CD8-positive, alpha-beta memory T cell (primary cell): ENCODE data around the gene FBXO4. TPM values are rescaled to one million over a fixed set of nuclear protein-coding genes. Genes with fewer than 3 reads are reported as not detected.
A peak's percentile ranks its signal among the peaks of the same experiment; 100 is the strongest.
"Not testable (repeated sequence)": the region's sequence is repeated elsewhere in the genome, so short reads cannot be mapped to it uniquely, and the experiment has no call there.

Experiments
- CTCF ChIA-PET: fragments of 350-600 bp; sonication (Branson Sonifier 250); formaldehyde crosslinking; loops from one replicate; lab custom pipeline; 2021; ENCODE audit warnings: antibody characterized with exemption; lab: Charles Lee
- POLR2A ChIA-PET: fragments of 350-600 bp; sonication (Branson Sonifier 250); formaldehyde crosslinking; loops from one replicate; lab custom pipeline; 2021; ENCODE audit warnings: antibody characterized with exemption; lab: Charles Lee
- DNase-seq, 5 donors: peaks; one replicate each; pipeline versions ENCODE4 v3.0.0 to v3.0.0-alpha.2; 2020 to 2022; ENCODE audit warnings: mixed read lengths in 1 of 5
- H3K27ac ChIP-seq: one replicate; pipeline ENCODE4 v1.7.0; 2013; ENCODE audit warnings: low read depth, mild to moderate bottlenecking, low read length, moderate library complexity
- H3K27me3 ChIP-seq: 2 replicates; pipeline ENCODE4 v1.7.0; 2013; ENCODE audit warnings: low read length, mild to moderate bottlenecking; ENCODE audit not compliant: insufficient read depth, poor library complexity, severe bottlenecking
- H3K36me3 ChIP-seq: 2 replicates; pipeline ENCODE4 v1.7.0; 2013; ENCODE audit warnings: mild to moderate bottlenecking, low read length, moderate library complexity; ENCODE audit not compliant: insufficient read depth
- H3K4me1 ChIP-seq: 2 replicates; pipeline ENCODE4 v1.7.0; 2013; ENCODE audit warnings: mild to moderate bottlenecking, low read length, moderate library complexity; ENCODE audit not compliant: insufficient read depth
- H3K4me3 ChIP-seq: 2 replicates; pipeline ENCODE4 v1.7.0; 2013; ENCODE audit warnings: mild to moderate bottlenecking, low read length
- H3K9me3 ChIP-seq: 2 replicates; pipeline ENCODE4 v1.7.0; 2013; ENCODE audit warnings: mild to moderate bottlenecking, low read length
- H3K27ac Mint-ChIP-seq, 8 donors: one replicate each; pipeline ENCODE4 v1.8.0; 2020 to 2021; ENCODE audit warnings: mixed read lengths in 8 of 8, mild to moderate bottlenecking in 6 of 8, inconsistent platforms in 3 of 8, moderate library complexity in 3 of 8
- H3K27me3 Mint-ChIP-seq, 2 donors: one replicate each; pipeline ENCODE4 v1.8.0; 2020 to 2021; ENCODE audit warnings: mixed read lengths in 2 of 2, mild to moderate bottlenecking in 1 of 2, moderate library complexity in 1 of 2
- H3K36me3 Mint-ChIP-seq, 3 donors: one replicate each; pipeline ENCODE4 v1.8.0; 2020 to 2021; ENCODE audit warnings: mixed read lengths in 3 of 3, inconsistent platforms in 1 of 3, mild to moderate bottlenecking in 1 of 3
- H3K4me1 Mint-ChIP-seq, 3 donors: one replicate each; pipeline ENCODE4 v1.8.0; 2020 to 2021; ENCODE audit warnings: mixed read lengths in 3 of 3, inconsistent platforms in 1 of 3, mild to moderate bottlenecking in 1 of 3
- H3K4me3 Mint-ChIP-seq, 7 donors: one replicate each; pipeline ENCODE4 v1.8.0; 2020 to 2021; ENCODE audit warnings: mixed read lengths in 7 of 7, mild to moderate bottlenecking in 6 of 7, moderate library complexity in 4 of 7, inconsistent platforms in 2 of 7
- H3K9me3 Mint-ChIP-seq, 5 donors: one replicate each; pipeline ENCODE4 v1.8.0; 2020 to 2022; ENCODE audit warnings: mixed read lengths in 5 of 5, mild to moderate bottlenecking in 3 of 5, moderate library complexity in 2 of 5, inconsistent platforms in 1 of 5
- polyA plus RNA-seq: library from polyadenylated mRNA; unstranded; fragments of 300-500 nt; fragmentation: Illumina TruSeq; gene quantifications from one replicate; pipeline ENCODE4 v1.2.3, GENCODE V29; 2021
- total RNA-seq, 2 experiments: library from RNA; stranded (reverse); gene quantifications; one replicate each; pipeline ENCODE4 v1.2.3, GENCODE V29; 2021

Gene FBXO4
- total and polyA plus RNA-seq, 3 experiments from 2014 or later = 15.8 to 18.0 (median 17.0) TPM

- Histone ChIP-seq H3K4me1 (peaks cover 12% of the 10 kb centered on the region), H3K36me3 (no peaks in the 10 kb centered on the region), H3K27ac (peak overlapping the region; percentile 98), H3K4me3 (peak overlapping the region; percentile 78), H3K9me3 (no peaks in the 10 kb centered on the region), H3K27me3 (no peaks in the 10 kb centered on the region)
- peaks cover 4 to 20% (median 9%) of the 10 kb centered on the region in 3 donors for H3K36me3 Mint-ChIP-seq
- ChIA-PET POLR2A (interaction anchor here (0.8 to 1.7 kb wide), 5 partner anchors 12 to 66 kb away, joined by 3 to 46 read pairs (median 4); partner anchors contain the start of genes OXCT1 and RIMOC1), CTCF (interaction anchor here (1.0 to 1.4 kb wide), 3 partner anchors 11 to 69 kb away, joined by 3 to 5 read pairs (median 5); partner anchors contain the start of gene RIMOC1)
- peak overlapping the region; percentile 84 to 99 (median 96) for H3K27ac Mint-ChIP-seq
- peak in 2 of 5 donors; percentile 1 to 45 for DNase-seq
- no peaks in the 10 kb centered on the region for H3K27me3 Mint-ChIP-seq
- H3K9me3 Mint-ChIP-seq = no peaks in the 10 kb centered on the region
- peaks cover 19 to 30% (median 25%) of the 10 kb centered on the region in 3 donors for H3K4me1 Mint-ChIP-seq
- H3K4me3 Mint-ChIP-seq = peak overlapping the region; percentile 72 to 96 (median 81)
These were observed 472 bp downstream of the FBXO4 start for GRCh38 chr5:41925555-41925951.

GRCh38 chr5:41927604-41928003 lies 2.5 kb downstream of the FBXO4 start:
- H3K4me3 Mint-ChIP-seq = peak overlapping the region in 1 of 7 donors; percentile 74
- no peak for DNase-seq

GRCh38 chr5:41929035-41929434 lies 4.0 kb downstream of the FBXO4 start:
- peaks cover 19 to 31% (median 20%) of the 10 kb centered on the region in 3 donors for H3K36me3 Mint-ChIP-seq
- no peak for DNase-seq
- Histone ChIP-seq H3K36me3 (peaks cover 2% of the 10 kb centered on the region), H3K4me3 (no peak overlapping the region), H3K9me3 (no peaks in the 10 kb centered on the region), H3K27ac (no peak overlapping the region), H3K27me3 (no peaks in the 10 kb centered on the region), H3K4me1 (peaks cover 12% of the 10 kb centered on the region)
- H3K9me3 Mint-ChIP-seq = no peaks in the 10 kb centered on the region
- no peak overlapping the region for H3K4me3 Mint-ChIP-seq
- POLR2A ChIA-PET = no interaction called here
- CTCF ChIA-PET = interaction anchor here (0.9 to 1.1 kb wide), 2 partner anchors 18 to 24 kb away, joined by 3 read pairs; partner anchors contain the start of gene RIMOC1
- H3K27ac Mint-ChIP-seq = peak overlapping the region in 1 of 8 donors; percentile 34
- H3K4me1 Mint-ChIP-seq = peaks cover 19 to 28% (median 25%) of the 10 kb centered on the region in 3 donors
- no peaks in the 10 kb centered on the region for H3K27me3 Mint-ChIP-seq

More at GRCh38 chr5:41927604-41928003, 2.5 kb downstream of the FBXO4 start:
- H3K36me3 ChIP-seq = no peaks in the 10 kb centered on the region
- H3K4me1 Mint-ChIP-seq = peaks cover 19 to 28% (median 25%) of the 10 kb centered on the region in 3 donors
- H3K27ac Mint-ChIP-seq = peak overlapping the region in 1 of 8 donors; percentile 84
- peaks cover 12% of the 10 kb centered on the region for H3K4me1 ChIP-seq
- POLR2A ChIA-PET = no interaction called here
- H3K27me3 Mint-ChIP-seq = no peaks in the 10 kb centered on the region
- H3K9me3 Mint-ChIP-seq = no peaks in the 10 kb centered on the region
- no peaks in the 10 kb centered on the region for H3K9me3 ChIP-seq
- H3K27me3 ChIP-seq = no peaks in the 10 kb centered on the region
- CTCF ChIA-PET = interaction anchor here (0.9 to 1.4 kb wide), 2 partner anchors 24 to 57 kb away, joined by 3 read pairs; partner anchors contain the start of gene RIMOC1
- peaks cover 14 to 25% (median 14%) of the 10 kb centered on the region in 3 donors for H3K36me3 Mint-ChIP-seq
- no peak overlapping the region for H3K27ac ChIP-seq
- no peak overlapping the region for H3K4me3 ChIP-seq

GRCh38 chr5:41932770-41933169 lies 7.7 kb downstream of the FBXO4 start:
- Histone ChIP-seq H3K4me1 (no peaks in the 10 kb centered on the region), H3K27me3 (no peaks in the 10 kb centered on the region), H3K4me3 (no peak overlapping the region), H3K27ac (no peak overlapping the region), H3K36me3 (peaks cover 6% of the 10 kb centered on the region), H3K9me3 (no peaks in the 10 kb centered on the region)
- DNase-seq = no peak
- CTCF ChIA-PET = no interaction called here
- H3K36me3 Mint-ChIP-seq = peaks cover 19 to 57% (median 30%) of the 10 kb centered on the region in 3 donors
- H3K27me3 Mint-ChIP-seq = no peaks in the 10 kb centered on the region
- H3K9me3 Mint-ChIP-seq = no peaks in the 10 kb centered on the region
- H3K27ac Mint-ChIP-seq = no peak overlapping the region
- POLR2A ChIA-PET = no interaction called here
- no peak overlapping the region for H3K4me3 Mint-ChIP-seq
- no peaks in the 10 kb centered on the region for H3K4me1 Mint-ChIP-seq

GRCh38 chr5:41935544-41935943 lies 10.5 kb downstream of the FBXO4 start:
- Histone ChIP-seq H3K9me3 (no peaks in the 10 kb centered on the region), H3K27me3 (no peaks in the 10 kb centered on the region), H3K4me3 (no peak overlapping the region), H3K4me1 (no peaks in the 10 kb centered on the region), H3K27ac (no peak overlapping the region), H3K36me3 (peaks cover 6% of the 10 kb centered on the region)
- H3K4me1 Mint-ChIP-seq = no peaks in the 10 kb centered on the region
- ChIA-PET CTCF (no interaction called here), POLR2A (no interaction called here)
- no peaks in the 10 kb centered on the region for H3K27me3 Mint-ChIP-seq
- H3K36me3 Mint-ChIP-seq = peaks cover 17 to 64% (median 30%) of the 10 kb centered on the region in 3 donors
- no peak overlapping the region for H3K4me3 Mint-ChIP-seq
- H3K9me3 Mint-ChIP-seq = no peaks in the 10 kb centered on the region
- no peak overlapping the region for H3K27ac Mint-ChIP-seq
- DNase-seq = no peak

- no peaks in the 10 kb centered on the region for H3K4me1 ChIP-seq
- ChIA-PET POLR2A (interaction anchor here (0.7 kb wide), 1 partner anchor 36 kb away, joined by 3 read pairs; no protein-coding TSS in a partner anchor), CTCF (no interaction called here)
- no peak overlapping the region for H3K27ac Mint-ChIP-seq
- no peak overlapping the region for H3K4me3 Mint-ChIP-seq
- no peaks in the 10 kb centered on the region for H3K4me1 Mint-ChIP-seq
- DNase-seq = no peak
- peaks cover 4 to 42% (median 14%) of the 10 kb centered on the region in 3 donors for H3K36me3 Mint-ChIP-seq
- no peaks in the 10 kb centered on the region for H3K27me3 Mint-ChIP-seq
- H3K4me3 ChIP-seq = no peak overlapping the region
- H3K27ac ChIP-seq = no peak overlapping the region
- H3K9me3 ChIP-seq = no peaks in the 10 kb centered on the region
- H3K36me3 ChIP-seq = no peaks in the 10 kb centered on the region
- no peaks in the 10 kb centered on the region for H3K9me3 Mint-ChIP-seq
- no peaks in the 10 kb centered on the region for H3K27me3 ChIP-seq
These were observed 15.6 kb downstream of the FBXO4 start for GRCh38 chr5:41940641-41941040.

- CTCF ChIA-PET, H3K36me3 ChIP-seq, H3K4me3 Mint-ChIP-seq, H3K27me3 ChIP-seq, H3K9me3 ChIP-seq, H3K4me1 ChIP-seq, H3K4me3 ChIP-seq, H3K27ac ChIP-seq, DNase-seq, POLR2A ChIA-PET, H3K27ac Mint-ChIP-seq, H3K27me3 Mint-ChIP-seq, H3K4me1 Mint-ChIP-seq: not testable (repeated sequence)
- Mint-ChIP-seq H3K9me3 (peaks cover 0 to 14% (median 6%) of the 10 kb centered on the region in 5 donors), H3K36me3 (peaks cover 7 to 24% (median 13%) of the 10 kb centered on the region in 3 donors)
These were observed 20.4 kb downstream of the FBXO4 start for GRCh38 chr5:41945332-41945955.

- H3K27ac ChIP-seq = no peak overlapping the region
- H3K4me3 Mint-ChIP-seq = no peak overlapping the region
- no peak overlapping the region for H3K4me3 ChIP-seq
- H3K9me3 Mint-ChIP-seq = peaks cover 0 to 17% (median 8%) of the 10 kb centered on the region in 5 donors
- no peaks in the 10 kb centered on the region for H3K9me3 ChIP-seq
- no peaks in the 10 kb centered on the region for H3K4me1 Mint-ChIP-seq
- H3K36me3 Mint-ChIP-seq = peaks cover 0 to 21% (median 2%) of the 10 kb centered on the region in 3 donors
- no peaks in the 10 kb centered on the region for H3K27me3 ChIP-seq
- no peaks in the 10 kb centered on the region for H3K36me3 ChIP-seq
- no peaks in the 10 kb centered on the region for H3K4me1 ChIP-seq
- CTCF ChIA-PET = no interaction called here
- H3K27me3 Mint-ChIP-seq = peaks cover 5 to 8% of the 10 kb centered on the region in 2 donors
- POLR2A ChIA-PET = no interaction called here
- no peak for DNase-seq
- no peak overlapping the region for H3K27ac Mint-ChIP-seq
These were observed 26.1 kb downstream of the FBXO4 start for GRCh38 chr5:41951224-41951623.
